SK-N-SH (cell line): ENCODE data around the gene ORC5.

Experiments
- JUND ChIP-seq: IDR thresholded peaks from 2 replicates; pipeline ENCODE4 v1.4.0; 2012
- MAX ChIP-seq: IDR thresholded peaks from 2 replicates; pipeline ENCODE4 v1.4.0; 2012; ENCODE audit warnings: low read depth

- TF ChIP-seq JUND (no peak), MAX (no peak)
Measured at GRCh38 chr7:104112623-104113022, 95.2 kb downstream of the ORC5 start.
